Naive thymus-derived CD4-positive, alpha-beta T cell (primary cell): ENCODE results near the gene RPUSD3. TPM values are rescaled to one million over a fixed set of nuclear protein-coding genes. Genes with fewer than 3 reads are reported as not detected.

Experiments used
- ATAC-seq: fragments of 150-1000 bp; cut with Tn5 transposase; 2 replicates; pipeline ENCODE4 v1.10.0; 2021; ENCODE audit warnings: mild to moderate bottlenecking, moderate library complexity
- CTCF ChIA-PET: fragments of 350-600 bp; sonication (Branson Sonifier 250); formaldehyde crosslinking; loops from one replicate; lab custom pipeline; 2021; ENCODE audit warnings: antibody characterized with exemption; lab: Charles Lee
- POLR2A ChIA-PET: fragments of 350-600 bp; sonication (Branson Sonifier 250); formaldehyde crosslinking; loops from one replicate; lab custom pipeline; 2021; ENCODE audit warnings: antibody characterized with exemption, inconsistent platforms; lab: Charles Lee
- DNase-seq, 9 donors: peaks; one replicate each; pipeline versions ENCODE4 v3.0.0 to v3.0.0-alpha.2; 2020 to 2022; ENCODE audit warnings: mixed read lengths in 1 of 9
- H3K27ac ChIP-seq: one replicate; pipeline ENCODE4 v1.7.0; 2013; ENCODE audit warnings: mild to moderate bottlenecking, low read depth, low read length, moderate library complexity
- H3K27me3 ChIP-seq, 2 donors: one replicate each; pipeline ENCODE4 v1.7.0; 2013; ENCODE audit warnings: low read length in 2 of 2, mild to moderate bottlenecking in 2 of 2, moderate library complexity in 2 of 2; ENCODE audit not compliant: control insufficient read depth in 2 of 2, insufficient read depth in 2 of 2
- H3K36me3 ChIP-seq, 3 experiments: 1 replicate in 2 of 3; 2 replicates in 1 of 3; pipeline ENCODE4 v1.7.0; 2013; ENCODE audit warnings: low read length in 3 of 3, mild to moderate bottlenecking in 3 of 3, moderate library complexity in 1 of 3; ENCODE audit not compliant: insufficient read depth in 3 of 3, control insufficient read depth in 2 of 3
- H3K4me1 ChIP-seq, 2 donors: one replicate each; pipeline ENCODE4 v1.7.0; 2013; ENCODE audit warnings: low read length in 2 of 2, mild to moderate bottlenecking in 2 of 2, moderate library complexity in 1 of 2; ENCODE audit not compliant: control insufficient read depth in 2 of 2, insufficient read depth in 2 of 2
- H3K4me3 ChIP-seq: 2 replicates; pipeline ENCODE4 v1.7.0; 2013; ENCODE audit warnings: mild to moderate bottlenecking, low read length
- H3K9me3 ChIP-seq, 3 experiments: 1 replicate in 2 of 3; 2 replicates in 1 of 3; pipeline ENCODE4 v1.7.0; 2013; ENCODE audit warnings: low read length in 3 of 3; ENCODE audit not compliant: control insufficient read depth in 2 of 3
- H3K27ac Mint-ChIP-seq, 9 donors: one replicate each; pipeline ENCODE4 v1.8.0; 2020 to 2022; ENCODE audit warnings: mixed read lengths in 9 of 9, mild to moderate bottlenecking in 8 of 9, moderate library complexity in 5 of 9, inconsistent platforms in 2 of 9
- H3K27me3 Mint-ChIP-seq, 5 donors: one replicate each; pipeline ENCODE4 v1.8.0; 2021 to 2022; ENCODE audit warnings: mixed read lengths in 5 of 5, mild to moderate bottlenecking in 1 of 5
- H3K36me3 Mint-ChIP-seq, 5 donors: one replicate each; pipeline ENCODE4 v1.8.0; 2020 to 2022; ENCODE audit warnings: mixed read lengths in 5 of 5, mild to moderate bottlenecking in 3 of 5, inconsistent platforms in 1 of 5
- H3K4me1 Mint-ChIP-seq, 7 donors: one replicate each; pipeline ENCODE4 v1.8.0; 2020 to 2022; ENCODE audit warnings: mixed read lengths in 7 of 7, mild to moderate bottlenecking in 3 of 7, inconsistent platforms in 1 of 7
- H3K4me3 Mint-ChIP-seq, 10 donors: one replicate each; pipeline ENCODE4 v1.8.0; 2020 to 2022; ENCODE audit warnings: mild to moderate bottlenecking in 10 of 10, mixed read lengths in 10 of 10, moderate library complexity in 6 of 10, inconsistent platforms in 2 of 10
- H3K9me3 Mint-ChIP-seq, 11 donors: one replicate each; pipeline ENCODE4 v1.8.0; 2020 to 2022; ENCODE audit warnings: mixed read lengths in 11 of 11, mild to moderate bottlenecking in 4 of 11, inconsistent platforms in 1 of 11, moderate library complexity in 1 of 11
- intact Hi-C, 2 donors: fragments of 100-400 bp; cut with micrococcal nuclease; formaldehyde crosslinking; loops; one replicate each; pipeline ENCODE4 v1.15.1; 2023
- polyA plus RNA-seq, 2 donors: library from polyadenylated mRNA; unstranded; fragments of 300-500 nt; fragmentation: Illumina TruSeq; gene quantifications; one replicate each; pipeline ENCODE4 v1.2.3, GENCODE V29; 2021
- total RNA-seq, 6 experiments: library from RNA in 5 of 6; stranded (reverse) in 5 of 6; gene quantifications; 1 replicate in 5 of 6; 2 replicates in 1 of 6; pipeline ENCODE4 v1.2.3 and lab custom pipeline; 2021 to 2026

Gene RPUSD3
- total and polyA plus RNA-seq, 7 experiments from 2014 or later = 17.7 to 72.6 (median 61.1) TPM

- Mint-ChIP-seq H3K27me3 (no peaks in the 10 kb centered on the region), H3K36me3 (peaks cover 0 to 5% (median 0%) of the 10 kb centered on the region in 5 donors), H3K27ac (peak overlapping the region in 1 of 9 donors; percentile 31), H3K4me3 (no peak overlapping the region), H3K9me3 (no peaks in the 10 kb centered on the region), H3K4me1 (peaks cover 6 to 8% (median 7%) of the 10 kb centered on the region in 7 donors)
- ChIA-PET CTCF (no interaction called here), POLR2A (interaction anchor here (1.2 kb wide), 1 partner anchor 158 kb away, joined by 6 read pairs; the partner anchor contains the start of gene EMC3)
- H3K9me3 ChIP-seq = no peaks in the 10 kb centered on the region
- H3K27me3 ChIP-seq = no peaks in the 10 kb centered on the region
- no peak overlapping the region for H3K4me3 ChIP-seq
- no peaks in the 10 kb centered on the region for H3K4me1 ChIP-seq
- H3K27ac ChIP-seq = no peak overlapping the region
- ATAC-seq = no peak
- intact Hi-C loops = no loop called here
- peaks cover 0 to 29% (median 4%) of the 10 kb centered on the region in 3 experiments for H3K36me3 ChIP-seq
- DNase-seq = no peak
These were observed 14.7 kb downstream of the RPUSD3 start for GRCh38 chr3:9828801-9829755.

- Mint-ChIP-seq H3K27me3 (no peaks in the 10 kb centered on the region), H3K4me3 (no peak overlapping the region), H3K9me3 (no peaks in the 10 kb centered on the region), H3K4me1 (peaks cover 6 to 8% (median 7%) of the 10 kb centered on the region in 7 donors), H3K27ac (no peak overlapping the region), H3K36me3 (peaks cover 0 to 5% (median 0%) of the 10 kb centered on the region in 5 donors)
- Histone ChIP-seq H3K4me3 (no peak overlapping the region), H3K36me3 (peaks cover 0 to 12% (median 4%) of the 10 kb centered on the region in 3 experiments), H3K4me1 (no peaks in the 10 kb centered on the region), H3K27me3 (no peaks in the 10 kb centered on the region), H3K9me3 (no peaks in the 10 kb centered on the region), H3K27ac (no peak overlapping the region)
- intact Hi-C loops = no loop called here
- peak in 3 of 9 donors; percentile 21 to 28 (median 25) for DNase-seq
- ChIA-PET POLR2A (no interaction called here), CTCF (interaction anchor here (0.6 to 0.7 kb wide), 2 partner anchors 19 to 71 kb away, joined by 3 to 4 read pairs; no protein-coding TSS in a partner anchor)
- peak; percentile 29 for ATAC-seq
These were observed 16.8 kb downstream of the RPUSD3 start for GRCh38 chr3:9826815-9827573.

- peak overlapping the region in 1 of 9 donors; percentile 12 for H3K27ac Mint-ChIP-seq
- intact Hi-C loops = no loop called here
- peaks cover 0 to 12% (median 4%) of the 10 kb centered on the region in 3 experiments for H3K36me3 ChIP-seq
- no peaks in the 10 kb centered on the region for H3K4me1 ChIP-seq
- H3K36me3 Mint-ChIP-seq = no peaks in the 10 kb centered on the region
- DNase-seq (no peak), ATAC-seq (no peak)
- H3K9me3 ChIP-seq = no peaks in the 10 kb centered on the region
- H3K9me3 Mint-ChIP-seq = no peaks in the 10 kb centered on the region
- no peak overlapping the region for H3K4me3 ChIP-seq
- ChIA-PET CTCF (no interaction called here), POLR2A (no interaction called here)
- H3K4me3 Mint-ChIP-seq = no peak overlapping the region
- H3K27me3 ChIP-seq = no peaks in the 10 kb centered on the region
- H3K4me1 Mint-ChIP-seq = peaks cover 0 to 8% (median 0%) of the 10 kb centered on the region in 7 donors
- H3K27me3 Mint-ChIP-seq = no peaks in the 10 kb centered on the region
- no peak overlapping the region for H3K27ac ChIP-seq
These were observed 18.3 kb downstream of the RPUSD3 start for GRCh38 chr3:9825451-9826040.

GRCh38 chr3:9820946-9821345 is 22.9 kb downstream of the RPUSD3 start:
- no peaks in the 10 kb centered on the region for H3K36me3 ChIP-seq
- Mint-ChIP-seq H3K27me3 (no peaks in the 10 kb centered on the region), H3K36me3 (peaks cover 0 to 14% (median 0%) of the 10 kb centered on the region in 5 donors), H3K4me3 (no peak overlapping the region), H3K9me3 (peaks cover 0 to 2% (median 0%) of the 10 kb centered on the region in 11 donors), H3K27ac (no peak overlapping the region), H3K4me1 (peaks cover 0 to 5% (median 0%) of the 10 kb centered on the region in 7 donors)
- CTCF ChIA-PET = no interaction called here
- H3K9me3 ChIP-seq = no peaks in the 10 kb centered on the region
- no peak overlapping the region for H3K4me3 ChIP-seq
- H3K27me3 ChIP-seq = no peaks in the 10 kb centered on the region
- DNase-seq = no peak
- intact Hi-C loops = no loop called here
- H3K27ac ChIP-seq = no peak overlapping the region
- ATAC-seq = no peak
- H3K4me1 ChIP-seq = no peaks in the 10 kb centered on the region
- POLR2A ChIA-PET = no interaction called here

- Mint-ChIP-seq H3K36me3 (peaks cover 0 to 14% (median 0%) of the 10 kb centered on the region in 5 donors), H3K4me3 (no peak overlapping the region), H3K9me3 (peaks cover 0 to 2% (median 0%) of the 10 kb centered on the region in 11 donors), H3K27ac (no peak overlapping the region), H3K4me1 (peaks cover 0 to 5% (median 0%) of the 10 kb centered on the region in 7 donors), H3K27me3 (no peaks in the 10 kb centered on the region)
- Histone ChIP-seq H3K27me3 (no peaks in the 10 kb centered on the region), H3K36me3 (no peaks in the 10 kb centered on the region), H3K9me3 (no peaks in the 10 kb centered on the region), H3K4me3 (no peak overlapping the region), H3K4me1 (no peaks in the 10 kb centered on the region), H3K27ac (no peak overlapping the region)
- DNase-seq (no peak), ATAC-seq (no peak)
- CTCF ChIA-PET = no interaction called here
- intact Hi-C loops = no loop called here
- POLR2A ChIA-PET = no interaction called here
These were observed 23.3 kb downstream of the RPUSD3 start for GRCh38 chr3:9820543-9820942.

GRCh38 chr3:9818666-9819335 is 25.0 kb downstream of the RPUSD3 start:
- Mint-ChIP-seq H3K36me3 (peaks cover 0 to 14% (median 0%) of the 10 kb centered on the region in 5 donors), H3K27me3 (no peaks in the 10 kb centered on the region), H3K27ac (peak overlapping the region in 1 of 9 donors; percentile 19), H3K4me3 (no peak overlapping the region), H3K9me3 (peaks cover 0 to 2% (median 0%) of the 10 kb centered on the region in 11 donors), H3K4me1 (peaks cover 0 to 5% (median 0%) of the 10 kb centered on the region in 7 donors)
- ChIA-PET CTCF (no interaction called here), POLR2A (no interaction called here)
- no peaks in the 10 kb centered on the region for H3K9me3 ChIP-seq
- no peak for DNase-seq
- H3K27me3 ChIP-seq = no peaks in the 10 kb centered on the region
- no peaks in the 10 kb centered on the region for H3K4me1 ChIP-seq
- intact Hi-C loops = no loop called here
- H3K4me3 ChIP-seq = no peak overlapping the region
- no peaks in the 10 kb centered on the region for H3K36me3 ChIP-seq
- no peak for ATAC-seq
- no peak overlapping the region for H3K27ac ChIP-seq
